Calu3 (cell line): ENCODE measurements around the gene ATXN10. TPM values are rescaled to one million over a fixed set of nuclear protein-coding genes. Genes with fewer than 3 reads are reported as not detected.
A peak's percentile ranks its signal among the peaks of the same experiment; 100 is the strongest.

ENCODE experiments used
- BruUV-seq: library from RNA; stranded (reverse); fragments of 400-500 nt; replicated peaks from 2 replicates; lab custom pipeline; 2021; lab: Mats Ljungman, UMichigan
- CTCF ChIA-PET: fragments of 300-600 bp; sonication (Branson Sonifier 250); formaldehyde crosslinking; loops from one replicate; lab custom pipeline; 2022; ENCODE audit warnings: antibody characterized with exemption; lab: Charles Lee
- DNase-seq: peaks from one replicate; pipeline ENCODE4 v3.0.0; 2022
- H3K27ac Mint-ChIP-seq: one replicate; pipeline ENCODE4 v1.8.0; 2022; ENCODE audit warnings: mixed read lengths; ENCODE audit not compliant: unreplicated experiment
- H3K27me3 Mint-ChIP-seq: one replicate; pipeline ENCODE4 v1.8.0; 2022; ENCODE audit warnings: mixed read lengths; ENCODE audit not compliant: unreplicated experiment
- H3K36me3 Mint-ChIP-seq: one replicate; pipeline ENCODE4 v1.8.0; 2022; ENCODE audit warnings: mild to moderate bottlenecking, moderate library complexity, mixed read lengths; ENCODE audit not compliant: insufficient read depth, unreplicated experiment
- H3K4me1 Mint-ChIP-seq: one replicate; pipeline ENCODE4 v1.8.0; 2022; ENCODE audit warnings: mild to moderate bottlenecking, low read depth, mixed read lengths; ENCODE audit not compliant: unreplicated experiment
- H3K4me3 Mint-ChIP-seq: one replicate; pipeline ENCODE4 v1.8.0; 2022; ENCODE audit warnings: mild to moderate bottlenecking, low read depth, moderate library complexity, mixed read lengths; ENCODE audit not compliant: unreplicated experiment
- H3K9me3 Mint-ChIP-seq: one replicate; pipeline ENCODE4 v1.8.0; 2022; ENCODE audit warnings: low read depth, mixed read lengths; ENCODE audit not compliant: unreplicated experiment
- intact Hi-C: fragments of 100-400 bp; cut with micrococcal nuclease; formaldehyde crosslinking; loops from one replicate; pipeline ENCODE4 v1.10.0; 2022; ENCODE audit not compliant: unreplicated experiment
- total RNA-seq: library from RNA; stranded (reverse); gene quantifications from 2 replicates; pipeline ENCODE4 v1.2.3, GENCODE V29; 2022
- TF ChIP-seq, protein P1 (sequence below): fragments of 200-600 bp; IDR thresholded peaks from one replicate; pipeline ENCODE4 v1.8.0; 2022; ENCODE audit warnings: antibody characterized with exemption; ENCODE audit not compliant: unreplicated experiment

The ATXN10 gene
- total RNA-seq, 1 experiment from 2014 or later = 263 TPM

DNA sequence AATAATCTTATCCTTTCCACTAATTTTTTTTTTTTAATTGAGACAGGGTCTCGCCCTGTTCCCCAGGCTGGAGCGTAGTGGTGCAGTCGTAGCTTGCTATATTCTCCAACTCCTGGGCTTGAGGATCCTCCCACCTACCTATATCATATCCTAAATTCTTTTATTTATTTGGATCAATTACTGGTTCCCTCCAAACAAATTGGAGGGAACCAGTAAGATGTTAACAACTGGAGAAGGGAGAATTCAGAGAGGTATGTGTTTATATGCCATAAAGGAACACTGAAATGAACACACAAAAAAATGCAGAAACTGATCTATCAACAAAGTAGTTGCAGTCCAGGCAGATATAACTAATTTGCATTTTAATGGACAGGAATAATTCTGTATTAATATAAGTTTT lies 63.6 kb downstream of the ATXN10 start:
- TF ChIP-seq, protein P1, sequence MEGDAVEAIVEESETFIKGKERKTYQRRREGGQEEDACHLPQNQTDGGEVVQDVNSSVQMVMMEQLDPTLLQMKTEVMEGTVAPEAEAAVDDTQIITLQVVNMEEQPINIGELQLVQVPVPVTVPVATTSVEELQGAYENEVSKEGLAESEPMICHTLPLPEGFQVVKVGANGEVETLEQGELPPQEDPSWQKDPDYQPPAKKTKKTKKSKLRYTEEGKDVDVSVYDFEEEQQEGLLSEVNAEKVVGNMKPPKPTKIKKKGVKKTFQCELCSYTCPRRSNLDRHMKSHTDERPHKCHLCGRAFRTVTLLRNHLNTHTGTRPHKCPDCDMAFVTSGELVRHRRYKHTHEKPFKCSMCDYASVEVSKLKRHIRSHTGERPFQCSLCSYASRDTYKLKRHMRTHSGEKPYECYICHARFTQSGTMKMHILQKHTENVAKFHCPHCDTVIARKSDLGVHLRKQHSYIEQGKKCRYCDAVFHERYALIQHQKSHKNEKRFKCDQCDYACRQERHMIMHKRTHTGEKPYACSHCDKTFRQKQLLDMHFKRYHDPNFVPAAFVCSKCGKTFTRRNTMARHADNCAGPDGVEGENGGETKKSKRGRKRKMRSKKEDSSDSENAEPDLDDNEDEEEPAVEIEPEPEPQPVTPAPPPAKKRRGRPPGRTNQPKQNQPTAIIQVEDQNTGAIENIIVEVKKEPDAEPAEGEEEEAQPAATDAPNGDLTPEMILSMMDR = no peak
- intact Hi-C loops = no loop called here
- Mint-ChIP-seq H3K9me3 (no peaks in the 10 kb centered on the region), H3K27me3 (no peaks in the 10 kb centered on the region), H3K27ac (no peak overlapping the region), H3K36me3 (peaks cover 44% of the 10 kb centered on the region), H3K4me3 (no peak overlapping the region), H3K4me1 (peaks cover 40% of the 10 kb centered on the region)
- CTCF ChIA-PET = no interaction called here
- BruUV-seq = no TSS peak
- no peak for DNase-seq

DNA sequence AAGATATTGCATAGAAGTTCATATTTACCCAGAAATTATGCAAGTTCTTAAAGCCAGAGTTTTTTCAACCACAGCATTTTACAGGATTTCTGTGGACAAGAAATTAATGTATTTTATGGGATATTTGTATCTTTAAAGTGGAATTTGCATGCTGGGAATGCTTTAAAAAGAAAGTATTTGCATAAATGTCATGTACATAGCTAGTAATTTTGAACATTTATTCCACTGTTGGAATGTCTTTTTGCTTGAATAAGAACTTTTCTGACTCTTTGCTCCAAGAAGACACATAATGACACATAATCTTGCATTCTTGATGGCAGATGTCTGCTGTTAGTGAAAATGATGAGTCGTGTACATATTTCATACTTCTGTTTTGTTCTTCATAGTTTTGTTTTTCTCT lies 66.6 kb downstream of the ATXN10 start:
- H3K27ac Mint-ChIP-seq = no peak overlapping the region
- no TSS peak for BruUV-seq
- H3K27me3 Mint-ChIP-seq = no peaks in the 10 kb centered on the region
- H3K4me3 Mint-ChIP-seq = no peak overlapping the region
- CTCF ChIA-PET = interaction anchor here (0.7 kb wide), 1 partner anchor 1817 kb away, joined by 5 read pairs; no protein-coding TSS in a partner anchor
- peaks cover 43% of the 10 kb centered on the region for H3K4me1 Mint-ChIP-seq
- TF ChIP-seq, protein P1 = no peak
- intact Hi-C loops = no loop called here
- H3K9me3 Mint-ChIP-seq = peaks cover 2% of the 10 kb centered on the region
- no peak for DNase-seq
- peaks cover 50% of the 10 kb centered on the region for H3K36me3 Mint-ChIP-seq

DNA sequence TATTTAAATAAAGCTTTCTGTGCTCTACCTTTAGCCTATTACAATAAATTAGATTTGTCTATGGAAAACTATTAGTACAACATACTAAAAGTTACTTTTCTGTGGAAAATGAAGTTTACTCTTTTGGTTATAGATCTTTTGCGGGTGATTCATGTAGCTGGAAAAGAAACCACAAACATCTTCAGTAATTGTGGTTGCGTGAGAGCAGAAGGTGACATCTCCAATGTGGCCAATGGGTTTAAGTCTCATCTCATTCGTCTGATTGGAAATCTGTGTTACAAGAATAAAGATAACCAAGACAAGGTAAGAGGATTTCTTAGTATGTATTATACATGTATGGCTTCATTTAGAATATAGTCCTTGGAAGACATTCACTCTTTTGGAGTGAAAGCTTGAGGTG lies 68.6 kb downstream of the ATXN10 start:
- no peak for DNase-seq
- TF ChIP-seq, protein P1 = no peak
- Mint-ChIP-seq H3K9me3 (peaks cover 2% of the 10 kb centered on the region), H3K27me3 (no peaks in the 10 kb centered on the region), H3K27ac (no peak overlapping the region), H3K4me3 (no peak overlapping the region), H3K36me3 (peaks cover 52% of the 10 kb centered on the region), H3K4me1 (peaks cover 62% of the 10 kb centered on the region)
- no TSS peak for BruUV-seq
- intact Hi-C loops = no loop called here
- CTCF ChIA-PET = no interaction called here

DNA sequence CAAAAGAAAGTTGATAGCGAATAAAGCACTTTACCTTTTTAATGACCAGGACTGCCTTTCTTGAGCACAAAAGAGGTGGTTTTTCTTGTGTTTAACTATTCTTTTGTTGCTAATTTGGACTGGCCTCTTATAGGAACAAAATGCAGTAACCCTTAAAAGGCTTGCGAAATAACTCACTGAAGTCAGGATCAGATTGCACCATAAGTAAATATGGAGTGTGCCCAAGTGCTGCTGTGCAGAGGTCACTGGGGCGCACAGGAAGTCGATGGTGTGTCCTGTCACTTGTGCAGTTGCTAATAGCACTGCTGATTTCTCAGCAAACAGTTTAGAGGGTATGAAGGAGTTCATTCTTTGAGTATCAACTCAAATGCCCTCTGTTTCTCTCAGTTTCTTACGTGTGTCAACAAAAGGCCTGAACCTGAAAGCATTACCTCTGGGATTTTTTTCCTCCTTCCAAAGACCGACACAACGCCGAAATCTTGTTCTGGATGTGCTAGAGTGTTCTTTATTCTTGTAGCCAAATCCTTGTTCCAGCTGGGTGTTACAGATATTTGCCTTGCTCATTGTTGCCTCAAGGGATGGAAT lies 71.3 kb downstream of the ATXN10 start:
- DNase-seq = peak; percentile 73
- H3K27ac Mint-ChIP-seq = peak overlapping the region; percentile 76
- intact Hi-C loops = loop anchor here (2.0 kb wide), 1 partner anchor 34 kb away; no protein-coding TSS in a partner anchor

More for the DNA sequence above, 71.3 kb downstream of the ATXN10 start:
- TF ChIP-seq, protein P1 = no peak
- CTCF ChIA-PET = interaction anchor here (1.6 kb wide), 1 partner anchor 13 kb away, joined by 4 read pairs; no protein-coding TSS in a partner anchor
- H3K27me3 Mint-ChIP-seq = no peaks in the 10 kb centered on the region
- H3K4me1 Mint-ChIP-seq = peaks cover 71% of the 10 kb centered on the region
- peak overlapping the region; percentile 44 for H3K4me3 Mint-ChIP-seq
- peaks cover 2% of the 10 kb centered on the region for H3K9me3 Mint-ChIP-seq
- no TSS peak for BruUV-seq
- peaks cover 58% of the 10 kb centered on the region for H3K36me3 Mint-ChIP-seq
